Activated CD4-positive, alpha-beta memory T cell treated with anti-CD3 and anti-CD28 coated beads for 36 hours (primary cell): Measurements from ENCODE around the gene KIF17. TPM values are rescaled to one million over a fixed set of nuclear protein-coding genes. Genes with fewer than 3 reads are reported as not detected.

Source experiments
- CTCF ChIA-PET: fragments of 350-600 bp; sonication (Branson Sonifier 250); formaldehyde crosslinking; loops from one replicate; lab custom pipeline; 2021; ENCODE audit warnings: antibody characterized with exemption, inconsistent platforms; lab: Charles Lee
- POLR2A ChIA-PET: fragments of 350-600 bp; sonication (Branson Sonifier 250); formaldehyde crosslinking; loops from one replicate; lab custom pipeline; 2021; ENCODE audit warnings: antibody characterized with exemption; lab: Charles Lee
- DNase-seq: peaks from one replicate; pipeline ENCODE4 v3.0.0-alpha.2; 2020
- H3K27ac Mint-ChIP-seq: one replicate; pipeline ENCODE4 v1.8.0; 2021; ENCODE audit warnings: mixed read lengths
- H3K27me3 Mint-ChIP-seq: one replicate; pipeline ENCODE4 v1.8.0; 2021; ENCODE audit warnings: mixed read lengths
- H3K36me3 Mint-ChIP-seq: one replicate; pipeline ENCODE4 v1.8.0; 2021; ENCODE audit warnings: mixed read lengths
- H3K4me1 Mint-ChIP-seq: one replicate; pipeline ENCODE4 v1.8.0; 2021; ENCODE audit warnings: low read depth, mixed read lengths
- H3K4me3 Mint-ChIP-seq: one replicate; pipeline ENCODE4 v1.8.0; 2021; ENCODE audit warnings: mild to moderate bottlenecking, mixed read lengths
- H3K9me3 Mint-ChIP-seq: one replicate; pipeline ENCODE4 v1.8.0; 2021; ENCODE audit warnings: mixed read lengths
- intact Hi-C: fragments of 100-400 bp; cut with micrococcal nuclease; formaldehyde crosslinking; loops from one replicate; pipeline ENCODE4 v1.15.1; 2023
- total RNA-seq, 2 experiments: library from RNA; stranded (reverse); gene quantifications; one replicate each; pipeline ENCODE4 v1.2.3, GENCODE V29; 2021

Gene KIF17
- total RNA-seq, 2 experiments from 2014 or later: not detected

DNA sequence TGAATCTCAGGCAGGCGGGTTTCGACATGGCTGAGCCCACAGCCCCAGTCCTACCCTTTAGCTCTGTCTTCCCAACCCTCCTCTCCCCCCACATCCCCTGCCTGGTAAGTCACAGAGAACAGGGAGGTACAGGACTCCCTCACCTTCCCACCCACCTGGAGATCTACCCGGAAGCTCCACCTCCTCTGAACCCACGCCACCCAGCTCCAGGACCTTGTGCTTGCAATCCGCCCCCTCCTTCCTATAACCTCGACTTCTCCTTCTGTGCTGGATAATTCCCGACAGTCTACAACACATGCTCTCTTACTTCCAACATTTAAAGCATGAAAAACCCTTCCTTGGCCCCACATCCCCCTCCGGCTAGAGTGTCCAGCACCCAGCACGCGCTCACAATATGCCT lies 22.3 kb downstream of the KIF17 start:
- CTCF ChIA-PET: interaction anchor here (1.1 to 5.2 kb wide), 2 partner anchors 62 to 499 kb away, joined by 3 to 129 read pairs; no protein-coding TSS in a partner anchor

GRCh38 chr1:20693623-20694022 lies 24.2 kb downstream of the KIF17 start:
- intact Hi-C loops: no loop called here

More for the DNA sequence above, 22.3 kb downstream of the KIF17 start:
- H3K4me3 Mint-ChIP-seq: no peak overlapping the region
- no peak for DNase-seq
- intact Hi-C loops: no loop called here
- no peaks in the 10 kb centered on the region for H3K9me3 Mint-ChIP-seq
- H3K27me3 Mint-ChIP-seq: peaks cover 6% of the 10 kb centered on the region
- peaks cover 6% of the 10 kb centered on the region for H3K4me1 Mint-ChIP-seq
- no peaks in the 10 kb centered on the region for H3K36me3 Mint-ChIP-seq
- no peak overlapping the region for H3K27ac Mint-ChIP-seq
- POLR2A ChIA-PET: no interaction called here

DNA sequence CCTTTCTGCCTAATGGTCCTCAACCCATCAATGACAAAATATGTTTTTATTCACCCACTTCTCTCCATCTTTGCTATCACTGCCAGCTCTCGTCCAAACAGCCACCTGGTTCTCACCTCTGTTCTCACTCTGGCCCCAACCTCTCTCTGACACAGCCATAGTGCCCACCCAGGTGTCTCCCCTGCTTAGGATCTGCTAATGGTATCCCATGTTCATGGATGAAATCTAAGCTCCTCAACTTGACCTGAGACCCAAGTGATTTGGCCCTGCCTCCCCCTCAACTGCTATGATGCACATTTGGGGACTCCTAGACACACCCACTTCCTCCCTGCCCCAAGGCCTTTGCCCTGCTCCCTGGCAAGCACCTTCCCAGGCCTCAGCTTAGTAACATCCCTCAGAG lies 25.9 kb downstream of the KIF17 start:
- Mint-ChIP-seq H3K27ac (no peak overlapping the region), H3K9me3 (no peaks in the 10 kb centered on the region), H3K36me3 (no peaks in the 10 kb centered on the region), H3K4me3 (no peak overlapping the region), H3K27me3 (peaks cover 6% of the 10 kb centered on the region), H3K4me1 (peaks cover 4% of the 10 kb centered on the region)
- ChIA-PET CTCF (interaction anchor here (0.6 kb wide), 1 partner anchor 503 kb away, joined by 3 read pairs; no protein-coding TSS in a partner anchor), POLR2A (interaction anchor here (0.6 kb wide), 2 partner anchors 42 to 60 kb away, joined by 3 to 6 read pairs; no protein-coding TSS in a partner anchor)
- intact Hi-C loops: no loop called here
- DNase-seq: no peak

More at GRCh38 chr1:20693623-20694022, 24.2 kb downstream of the KIF17 start:
- Mint-ChIP-seq H3K9me3 (no peaks in the 10 kb centered on the region), H3K4me1 (peaks cover 6% of the 10 kb centered on the region), H3K27me3 (peaks cover 6% of the 10 kb centered on the region), H3K27ac (no peak overlapping the region), H3K4me3 (no peak overlapping the region), H3K36me3 (no peaks in the 10 kb centered on the region)
- no peak for DNase-seq
- CTCF ChIA-PET: interaction anchor here (0.6 to 1.4 kb wide), 2 partner anchors 501 to 615 kb away, joined by 3 to 7 read pairs; no protein-coding TSS in a partner anchor
- POLR2A ChIA-PET: no interaction called here

DNA sequence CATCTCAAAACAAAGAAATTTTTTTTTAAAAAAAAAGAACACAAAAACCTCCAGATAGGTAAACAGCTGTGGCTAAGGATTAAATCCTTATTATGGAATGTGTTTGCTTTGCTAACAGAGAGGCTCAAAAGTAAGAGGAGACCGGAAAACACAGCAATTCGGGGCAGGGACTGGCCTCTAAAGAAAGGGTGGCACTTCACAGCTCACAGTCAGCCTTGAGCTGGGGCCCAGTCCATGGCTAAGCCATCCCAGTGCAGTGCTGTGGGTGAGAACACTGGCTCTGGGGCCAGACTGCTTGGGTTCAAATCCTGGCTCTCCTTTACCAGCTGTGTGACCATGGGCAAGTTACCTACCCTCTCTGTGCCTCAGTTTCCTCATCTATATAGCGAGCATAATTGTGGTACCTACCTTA lies 28.2 kb downstream of the KIF17 start:
- Mint-ChIP-seq H3K4me3 (no peak overlapping the region), H3K27ac (no peak overlapping the region), H3K4me1 (no peaks in the 10 kb centered on the region), H3K36me3 (no peaks in the 10 kb centered on the region), H3K27me3 (peaks cover under 1% of the 10 kb centered on the region), H3K9me3 (no peaks in the 10 kb centered on the region)
- DNase-seq: no peak
- POLR2A ChIA-PET: no interaction called here
- CTCF ChIA-PET: no interaction called here
- intact Hi-C loops: no loop called here

DNA sequence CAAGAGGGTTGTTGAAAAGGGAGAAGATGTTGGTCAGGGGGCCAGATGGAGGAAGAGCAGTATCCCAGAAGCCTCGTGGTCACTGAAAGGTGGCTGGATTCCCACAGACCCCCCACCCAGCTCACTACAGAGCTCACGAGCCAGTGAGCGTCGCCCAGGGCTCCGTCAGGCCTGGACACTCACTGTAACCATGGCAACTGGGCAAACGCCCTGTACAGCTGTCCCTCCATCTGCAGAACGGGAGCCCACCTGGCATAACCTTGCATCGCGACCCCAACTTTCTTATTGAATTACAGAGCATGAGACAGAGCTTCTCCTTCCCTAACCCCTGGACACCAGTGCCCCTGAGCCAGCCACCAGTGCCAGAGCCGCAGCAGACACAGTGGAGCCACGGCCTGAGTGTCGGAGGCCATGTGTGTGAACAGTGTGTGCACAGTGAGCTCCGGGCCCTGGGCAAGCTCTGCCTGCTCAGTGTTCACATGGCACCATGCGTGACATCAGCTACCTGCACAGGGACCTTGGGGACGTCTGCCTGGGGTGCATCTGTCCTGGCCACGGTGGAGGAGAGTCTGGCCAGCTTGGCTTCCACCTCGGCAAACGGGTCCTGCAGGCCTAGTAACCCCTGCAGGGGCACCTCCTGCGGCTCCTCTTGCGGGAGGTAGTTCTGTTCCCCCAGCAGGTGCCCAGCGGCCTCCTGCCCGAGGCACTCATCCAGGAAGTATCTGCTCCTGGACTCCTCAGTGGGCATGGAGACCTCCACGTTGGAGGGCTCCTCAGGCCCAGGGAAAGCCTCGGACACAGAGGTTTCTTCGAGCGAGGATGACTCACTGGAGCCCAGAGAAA lies 30.7 kb downstream of the KIF17 start:
- POLR2A ChIA-PET: no interaction called here

DNA sequence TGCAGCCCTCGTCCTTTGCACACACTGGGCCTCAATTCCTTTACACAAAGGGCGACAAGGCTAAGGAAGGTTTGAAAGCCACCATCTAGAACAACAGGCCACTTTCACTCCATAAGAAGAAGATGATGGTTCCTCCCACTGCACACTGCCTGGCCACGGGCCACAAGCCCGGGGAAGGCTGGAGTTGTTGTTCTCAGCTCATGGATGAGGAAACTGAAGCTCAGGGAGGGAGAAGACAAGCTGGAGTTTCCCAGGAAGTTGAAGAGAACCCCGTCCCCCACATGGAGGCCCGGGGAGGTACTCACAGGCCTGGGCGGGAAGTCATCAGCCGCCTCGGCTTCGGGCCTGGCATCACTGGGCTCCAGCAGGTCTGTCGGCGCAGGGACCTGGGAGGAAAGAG lies 32.1 kb downstream of the KIF17 start:
- no peak overlapping the region for H3K4me3 Mint-ChIP-seq
- no peak for DNase-seq
- no peaks in the 10 kb centered on the region for H3K9me3 Mint-ChIP-seq
- ChIA-PET CTCF (interaction anchor here (1.9 kb wide), 1 partner anchor 11 kb away, joined by 8 read pairs; no protein-coding TSS in a partner anchor), POLR2A (no interaction called here)
- H3K27ac Mint-ChIP-seq: no peak overlapping the region
- H3K4me1 Mint-ChIP-seq: no peaks in the 10 kb centered on the region
- intact Hi-C loops: no loop called here
- H3K36me3 Mint-ChIP-seq: no peaks in the 10 kb centered on the region
- H3K27me3 Mint-ChIP-seq: peaks cover 4% of the 10 kb centered on the region

More for the DNA sequence above, 30.7 kb downstream of the KIF17 start:
- Mint-ChIP-seq H3K4me3 (no peak overlapping the region), H3K27me3 (peaks cover 2% of the 10 kb centered on the region), H3K27ac (no peak overlapping the region), H3K9me3 (no peaks in the 10 kb centered on the region), H3K4me1 (no peaks in the 10 kb centered on the region), H3K36me3 (no peaks in the 10 kb centered on the region)
- CTCF ChIA-PET: interaction anchor here (0.6 to 2.4 kb wide), 3 partner anchors 10 to 812 kb away, joined by 3 to 14 read pairs (median 4); no protein-coding TSS in a partner anchor
- no peak for DNase-seq
- intact Hi-C loops: no loop called here

DNA sequence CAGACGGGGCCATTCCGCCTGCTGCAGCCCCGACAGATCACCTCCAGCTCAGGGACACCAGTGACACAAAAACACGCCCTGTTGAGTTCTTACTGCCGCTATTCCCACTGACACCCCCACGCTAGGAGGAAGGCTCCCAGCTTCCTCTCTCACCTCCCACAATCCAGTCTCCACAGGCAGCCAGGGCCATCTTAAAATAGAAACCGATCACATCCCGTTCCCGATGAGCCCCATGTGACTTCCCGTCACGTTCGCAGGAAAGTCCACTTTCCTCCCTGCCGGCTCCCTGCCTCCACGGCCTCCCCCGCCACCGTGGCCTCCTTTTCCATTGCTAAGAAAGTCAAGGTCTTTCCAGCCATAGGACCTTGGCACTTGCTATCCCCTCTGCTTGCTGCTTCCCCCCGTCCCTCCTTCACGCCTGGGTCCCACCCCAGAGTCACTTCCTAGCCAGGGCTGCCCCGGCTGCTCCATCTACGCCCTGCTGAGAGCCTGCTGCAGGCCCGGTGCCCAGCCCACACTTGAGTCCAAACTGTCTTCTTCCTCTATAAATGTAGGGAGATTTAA lies 32.6 kb downstream of the KIF17 start:
- ChIA-PET CTCF (interaction anchor here (1.9 kb wide), 1 partner anchor 12 kb away, joined by 8 read pairs; no protein-coding TSS in a partner anchor), POLR2A (no interaction called here)
- Mint-ChIP-seq H3K27me3 (peaks cover 4% of the 10 kb centered on the region), H3K27ac (no peak overlapping the region), H3K4me1 (no peaks in the 10 kb centered on the region), H3K9me3 (no peaks in the 10 kb centered on the region), H3K4me3 (no peak overlapping the region), H3K36me3 (no peaks in the 10 kb centered on the region)
- DNase-seq: no peak
- intact Hi-C loops: no loop called here

- CTCF ChIA-PET: interaction anchor here (1.9 kb wide), 1 partner anchor 12 kb away, joined by 8 read pairs; no protein-coding TSS in a partner anchor
- DNase-seq: no peak
- intact Hi-C loops: no loop called here
- H3K4me1 Mint-ChIP-seq: no peaks in the 10 kb centered on the region
- H3K27ac Mint-ChIP-seq: no peak overlapping the region
- no peaks in the 10 kb centered on the region for H3K9me3 Mint-ChIP-seq
- H3K27me3 Mint-ChIP-seq: peaks cover 4% of the 10 kb centered on the region
- POLR2A ChIA-PET: no interaction called here
- H3K36me3 Mint-ChIP-seq: no peaks in the 10 kb centered on the region
- no peak overlapping the region for H3K4me3 Mint-ChIP-seq
Measured at GRCh38 chr1:20684651-20685050, 33.2 kb downstream of the KIF17 start.

DNA sequence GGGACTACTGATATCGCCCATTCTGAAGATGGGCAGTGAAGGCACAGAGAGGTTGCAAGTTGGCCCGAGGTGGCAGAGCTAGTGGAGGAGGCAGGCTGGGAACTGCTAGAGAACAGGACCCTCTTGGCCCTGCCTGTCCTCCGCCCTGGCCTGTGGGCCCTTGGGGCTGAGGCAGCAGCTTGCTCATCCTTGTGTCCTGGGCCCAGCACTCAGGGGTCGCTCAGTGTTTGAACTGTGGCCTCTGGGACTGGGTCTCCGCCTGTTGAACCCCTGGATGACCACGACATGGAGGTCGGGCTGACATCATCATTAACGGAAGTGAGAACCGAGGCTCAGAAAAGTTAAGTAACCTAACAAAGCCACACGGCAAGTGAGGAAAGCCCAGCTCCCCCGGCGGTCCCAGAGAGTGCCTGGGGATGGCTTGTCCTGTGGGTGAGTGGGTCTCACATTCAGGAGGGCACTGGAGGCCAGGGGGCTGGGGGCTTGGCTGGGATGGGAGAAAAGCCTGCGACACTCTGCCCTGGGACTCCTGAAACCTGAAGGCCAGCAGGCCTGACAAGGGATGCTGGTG lies 33.7 kb downstream of the KIF17 start:
- POLR2A ChIA-PET: no interaction called here
- CTCF ChIA-PET: interaction anchor here (1.3 to 1.9 kb wide), 2 partner anchors 13 to 511 kb away, joined by 3 to 8 read pairs; no protein-coding TSS in a partner anchor
- H3K27me3 Mint-ChIP-seq: peaks cover 4% of the 10 kb centered on the region
- H3K9me3 Mint-ChIP-seq: no peaks in the 10 kb centered on the region
- no peaks in the 10 kb centered on the region for H3K36me3 Mint-ChIP-seq
- H3K27ac Mint-ChIP-seq: no peak overlapping the region
- H3K4me1 Mint-ChIP-seq: no peaks in the 10 kb centered on the region
- no peak for DNase-seq
- intact Hi-C loops: no loop called here
- H3K4me3 Mint-ChIP-seq: no peak overlapping the region

- ChIA-PET POLR2A (no interaction called here), CTCF (interaction anchor here (1.3 kb wide), 1 partner anchor 511 kb away, joined by 3 read pairs; no protein-coding TSS in a partner anchor)
- Mint-ChIP-seq H3K4me3 (no peak overlapping the region), H3K27me3 (peaks cover 6% of the 10 kb centered on the region), H3K9me3 (no peaks in the 10 kb centered on the region), H3K27ac (no peak overlapping the region), H3K36me3 (no peaks in the 10 kb centered on the region), H3K4me1 (peaks cover 3% of the 10 kb centered on the region)
- no peak for DNase-seq
- intact Hi-C loops: no loop called here
Measured at GRCh38 chr1:20683614-20684013, 34.2 kb downstream of the KIF17 start.

GRCh38 chr1:20682571-20683236 lies 35.1 kb downstream of the KIF17 start:
- intact Hi-C loops: no loop called here
- Mint-ChIP-seq H3K36me3 (peaks cover 3% of the 10 kb centered on the region), H3K4me3 (no peak overlapping the region), H3K27me3 (peaks cover 10% of the 10 kb centered on the region), H3K27ac (no peak overlapping the region), H3K4me1 (peaks cover 8% of the 10 kb centered on the region), H3K9me3 (peaks cover 3% of the 10 kb centered on the region)
- ChIA-PET POLR2A (no interaction called here), CTCF (interaction anchor here (1.3 kb wide), 1 partner anchor 512 kb away, joined by 3 read pairs; no protein-coding TSS in a partner anchor)
- no peak for DNase-seq
